Activated CD4-positive, alpha-beta T cell treated with anti-CD3 and anti-CD28 coated beads, Interleukin-2, amount 10 ng/mL, durations not matched to agents 7 days and 5 days (primary cell): Measurements from ENCODE around the gene XPNPEP3. TPM values are rescaled to one million over a fixed set of nuclear protein-coding genes. Genes with fewer than 3 reads are reported as not detected.

ENCODE experiments used
- CTCF ChIA-PET: fragments of 350-600 bp; sonication (Branson Sonifier 250); formaldehyde crosslinking; loops from one replicate; lab custom pipeline; 2021; ENCODE audit warnings: antibody characterized with exemption; lab: Charles Lee
- POLR2A ChIA-PET: fragments of 350-600 bp; sonication (Branson Sonifier 250); formaldehyde crosslinking; loops from one replicate; lab custom pipeline; 2021; ENCODE audit warnings: antibody characterized with exemption; lab: Charles Lee
- DNase-seq: peaks from one replicate; pipeline ENCODE4 v3.0.0-alpha.2; 2020
- H3K27ac Mint-ChIP-seq: one replicate; pipeline ENCODE4 v1.8.0; 2021; ENCODE audit warnings: mild to moderate bottlenecking, moderate library complexity, mixed read lengths
- H3K27me3 Mint-ChIP-seq: one replicate; pipeline ENCODE4 v1.8.0; 2021; ENCODE audit warnings: mixed read lengths
- H3K36me3 Mint-ChIP-seq: one replicate; pipeline ENCODE4 v1.8.0; 2021; ENCODE audit warnings: low read depth, mixed read lengths
- H3K4me1 Mint-ChIP-seq: one replicate; pipeline ENCODE4 v1.8.0; 2021; ENCODE audit warnings: mixed read lengths
- H3K4me3 Mint-ChIP-seq: one replicate; pipeline ENCODE4 v1.8.0; 2021; ENCODE audit warnings: mild to moderate bottlenecking, moderate library complexity, mixed read lengths
- H3K9me3 Mint-ChIP-seq: one replicate; pipeline ENCODE4 v1.8.0; 2021; ENCODE audit warnings: mixed read lengths
- microRNA-seq: library from miRNA; unstranded; fragments of <30 nt; microRNA quantifications from one replicate; pipeline ENCODE4 v1.2.0, GENCODE V29; 2021; ENCODE audit warnings: borderline microRNAs expressed, borderline replicate concordance
- total RNA-seq, 2 experiments: library from RNA; stranded (reverse); gene quantifications; one replicate each; pipeline ENCODE4 v1.2.3, GENCODE V29; 2021

XPNPEP3 gene
- total RNA-seq, 2 experiments from 2014 or later, result 11.9 to 17.8 TPM

DNA sequence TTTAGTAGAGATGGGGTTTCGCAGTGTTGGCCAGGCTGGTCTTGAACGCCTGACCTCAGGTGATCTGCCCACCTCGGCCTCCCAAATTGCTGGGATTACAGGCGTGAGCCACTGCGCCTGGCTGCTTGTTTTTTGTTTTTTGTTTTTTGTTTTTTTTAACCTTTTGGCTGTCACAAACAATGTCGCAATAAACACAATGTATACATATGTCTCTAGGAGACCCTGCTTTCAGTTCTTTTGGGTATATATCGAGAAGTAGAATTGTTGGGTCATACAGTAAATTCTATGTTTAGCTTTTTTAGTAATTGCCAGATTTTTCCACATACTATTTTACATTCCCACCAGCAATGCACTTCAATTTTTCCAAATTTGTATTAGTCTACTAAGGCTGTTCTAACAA, 122.2 kb downstream of the XPNPEP3 start:
- Mint-ChIP-seq H3K9me3 (no peaks in the 10 kb centered on the region), H3K4me3 (no peak overlapping the region), H3K4me1 (no peaks in the 10 kb centered on the region), H3K27ac (no peak overlapping the region), H3K27me3 (no peaks in the 10 kb centered on the region), H3K36me3 (no peaks in the 10 kb centered on the region)
- ChIA-PET POLR2A (no interaction called here), CTCF (no interaction called here)
- no peak for DNase-seq

DNA sequence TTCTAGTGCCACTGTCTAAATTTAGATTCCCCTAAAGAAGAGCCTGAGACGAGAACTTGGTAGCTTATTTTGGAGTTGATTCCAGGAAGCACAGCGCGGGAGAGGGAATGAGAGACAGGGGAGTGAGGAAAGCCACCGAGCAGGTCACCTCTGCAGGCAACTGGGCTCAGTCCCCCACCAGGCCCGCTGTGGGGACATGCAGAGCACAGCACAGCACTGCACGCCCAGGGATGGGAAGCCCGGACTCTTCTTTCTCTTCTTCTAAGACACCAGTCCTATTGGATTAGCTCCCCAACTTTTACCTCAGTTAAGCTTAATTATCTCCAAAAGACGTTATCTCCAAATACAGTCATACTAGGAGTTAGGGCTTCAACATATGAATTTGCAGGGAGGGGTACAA, 122.9 kb downstream of the XPNPEP3 start:
- Mint-ChIP-seq H3K27me3 (no peaks in the 10 kb centered on the region), H3K9me3 (no peaks in the 10 kb centered on the region), H3K4me3 (no peak overlapping the region), H3K27ac (no peak overlapping the region), H3K36me3 (no peaks in the 10 kb centered on the region), H3K4me1 (no peaks in the 10 kb centered on the region)
- no peak for DNase-seq
- POLR2A ChIA-PET, result no interaction called here
- CTCF ChIA-PET, result no interaction called here

Small RNAs within 50 kb of the gene (microRNA-seq; reads per million reads assigned to microRNA genes)
- gene MIR4766, result 1.1 reads per million

Other genes starting within 250 kb of the XPNPEP3 start
- gene MRTFA, start 220.4 kb upstream of the XPNPEP3 start, total RNA-seq, result 10 to 100 TPM; 61.9 to 71.1 TPM
- gene MCHR1, start 177.7 kb upstream of the XPNPEP3 start, total RNA-seq, result not detected
- gene SLC25A17, start 37.8 kb upstream of the XPNPEP3 start, total RNA-seq, result 10 to 100 TPM; 17.5 to 17.6 TPM
- 100 to 1,000 TPM; 147 to 180 TPM for gene ST13, start 509 bp upstream of the XPNPEP3 start, total RNA-seq
- gene DNAJB7, start 5.0 kb downstream of the XPNPEP3 start, total RNA-seq, result not detected
- 10 to 100 TPM; 71.5 to 81.1 TPM for gene RBX1, start 94.2 kb downstream of the XPNPEP3 start, total RNA-seq
- 10 to 100 TPM; 78.7 to 79.2 TPM for gene EP300, start 235.4 kb downstream of the XPNPEP3 start, total RNA-seq